Astrocyte of the cerebellum (primary cell): Measurements from ENCODE around the gene HDAC8.
"Not testable (repeated sequence)": the region's sequence is repeated elsewhere in the genome, so short reads cannot be mapped to it uniquely, and the experiment has no call there.

ENCODE experiments used
- DNase-seq: peaks from one replicate; pipeline ENCODE4 v3.0.0-alpha.2; 2011; ENCODE audit warnings: low read depth
- H3K4me3 ChIP-seq: 2 replicates; pipeline ENCODE4 v1.5.1; 2011; ENCODE audit warnings: mild to moderate bottlenecking, low read depth, low read length, moderate library complexity
- in situ Hi-C: cut with HindIII; loops from 2 replicates; pipeline ENCODE4 v1.10.0; 2017; ENCODE audit warnings: low sequenced_read_pairs
- TF ChIP-seq, protein P1 (sequence below): IDR thresholded peaks from 2 replicates; pipeline ENCODE4 v1.5.1; 2012; ENCODE audit warnings: low read length, low read depth, moderate library complexity, mild to moderate bottlenecking; ENCODE audit errors: missing control alignments

Gene HDAC8

DNA sequence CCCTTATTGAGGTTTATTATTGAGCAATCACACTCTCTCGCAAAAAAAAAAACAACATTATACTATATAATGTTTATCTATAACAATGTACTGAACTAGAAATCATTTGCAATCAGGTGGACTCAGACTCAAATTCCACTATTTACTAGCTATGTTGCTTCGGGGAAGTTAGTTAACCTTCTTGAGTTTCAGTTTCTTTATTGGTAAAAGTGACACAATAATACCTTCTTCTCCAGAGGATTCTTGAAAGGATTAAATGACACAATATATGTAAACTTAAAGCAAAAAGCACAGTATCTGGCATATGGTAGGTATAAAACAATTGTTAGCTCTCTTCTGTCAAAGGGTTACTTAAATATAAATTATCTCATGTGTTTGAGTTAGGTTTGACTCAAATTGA, 31.5 kb upstream of the HDAC8 start:
- in situ Hi-C loops: no loop called here
- TF ChIP-seq, protein P1, sequence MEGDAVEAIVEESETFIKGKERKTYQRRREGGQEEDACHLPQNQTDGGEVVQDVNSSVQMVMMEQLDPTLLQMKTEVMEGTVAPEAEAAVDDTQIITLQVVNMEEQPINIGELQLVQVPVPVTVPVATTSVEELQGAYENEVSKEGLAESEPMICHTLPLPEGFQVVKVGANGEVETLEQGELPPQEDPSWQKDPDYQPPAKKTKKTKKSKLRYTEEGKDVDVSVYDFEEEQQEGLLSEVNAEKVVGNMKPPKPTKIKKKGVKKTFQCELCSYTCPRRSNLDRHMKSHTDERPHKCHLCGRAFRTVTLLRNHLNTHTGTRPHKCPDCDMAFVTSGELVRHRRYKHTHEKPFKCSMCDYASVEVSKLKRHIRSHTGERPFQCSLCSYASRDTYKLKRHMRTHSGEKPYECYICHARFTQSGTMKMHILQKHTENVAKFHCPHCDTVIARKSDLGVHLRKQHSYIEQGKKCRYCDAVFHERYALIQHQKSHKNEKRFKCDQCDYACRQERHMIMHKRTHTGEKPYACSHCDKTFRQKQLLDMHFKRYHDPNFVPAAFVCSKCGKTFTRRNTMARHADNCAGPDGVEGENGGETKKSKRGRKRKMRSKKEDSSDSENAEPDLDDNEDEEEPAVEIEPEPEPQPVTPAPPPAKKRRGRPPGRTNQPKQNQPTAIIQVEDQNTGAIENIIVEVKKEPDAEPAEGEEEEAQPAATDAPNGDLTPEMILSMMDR: no peak
- H3K4me3 ChIP-seq: no peak overlapping the region
- no peak for DNase-seq

DNA sequence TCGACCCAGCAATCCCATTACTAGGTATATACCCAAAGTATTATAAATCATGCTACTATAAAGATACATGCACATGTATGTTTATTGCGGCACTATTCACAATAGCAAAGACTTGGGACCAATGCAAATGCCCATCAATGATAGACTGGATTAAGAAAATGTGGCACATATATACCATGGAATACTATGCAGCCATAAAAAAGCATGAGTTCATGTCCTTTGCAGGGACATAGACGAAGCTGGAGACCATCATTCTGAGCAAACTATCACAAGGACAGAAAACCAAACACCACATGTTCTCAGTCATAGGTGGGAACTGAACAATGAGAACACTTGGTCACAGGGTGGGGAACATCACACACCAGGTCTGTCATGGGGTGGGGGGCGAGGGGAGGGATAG, 18.4 kb upstream of the HDAC8 start:
- DNase-seq, H3K4me3 ChIP-seq, in situ Hi-C loops: not testable (repeated sequence)

DNA sequence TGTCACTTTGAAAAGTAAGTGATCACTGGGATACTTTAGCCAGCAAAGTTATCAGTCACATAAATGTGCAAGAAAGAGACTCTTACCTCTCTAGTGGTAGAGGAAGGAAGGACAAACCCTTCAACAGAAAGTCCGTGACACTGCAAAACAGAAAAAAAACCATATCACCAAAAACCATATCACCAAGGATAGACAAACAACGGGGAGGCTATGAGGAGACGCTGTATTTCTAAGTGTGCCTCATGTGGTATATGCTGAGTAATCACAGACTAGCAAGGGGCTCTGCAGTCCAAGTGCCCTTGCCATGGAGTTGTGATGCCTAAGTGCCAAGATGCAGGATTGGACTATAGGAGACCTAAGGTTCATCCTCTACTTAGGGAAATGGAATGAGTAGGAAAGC, 11.5 kb upstream of the HDAC8 start:
- TF ChIP-seq, protein P1: no peak
- H3K4me3 ChIP-seq: no peak overlapping the region
- DNase-seq: no peak
- in situ Hi-C loops: no loop called here

DNA sequence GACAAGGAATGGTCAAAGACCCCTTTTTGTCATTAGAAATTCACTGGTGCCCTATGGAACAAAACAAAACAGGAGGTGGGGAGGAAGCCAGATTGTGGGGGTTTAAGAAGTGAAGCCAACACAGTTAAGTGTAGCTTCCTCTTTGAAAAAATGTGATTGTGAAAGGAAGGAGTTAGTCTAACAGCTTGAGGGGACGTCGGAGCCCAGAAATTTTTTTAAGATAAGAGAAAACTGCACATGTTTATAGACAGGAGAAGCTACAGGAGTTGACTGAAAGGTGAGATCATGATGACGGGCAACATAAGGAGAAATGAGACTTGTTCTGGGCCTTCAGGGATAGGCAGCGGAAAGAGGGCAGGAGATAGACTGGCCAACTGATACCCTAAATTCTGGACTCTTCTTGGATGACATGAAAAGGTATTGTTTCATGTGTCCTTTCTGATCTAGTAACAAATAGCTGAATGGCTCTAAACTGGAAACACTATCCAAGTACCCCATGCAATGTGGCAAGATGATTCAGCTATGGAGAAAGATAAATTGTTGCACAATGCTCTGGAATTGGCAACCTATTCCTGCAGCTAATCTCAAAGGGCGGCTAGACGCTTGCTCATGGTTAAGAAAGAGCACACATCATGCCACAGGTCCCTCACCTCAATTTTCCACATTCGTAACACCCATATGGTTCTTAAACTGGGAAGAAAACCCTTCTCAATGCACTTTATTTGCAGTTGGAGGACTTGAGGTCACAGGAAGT, 3.7 kb upstream of the HDAC8 start:
- H3K4me3 ChIP-seq: no peak overlapping the region
- in situ Hi-C loops: no loop called here
- DNase-seq: no peak
- TF ChIP-seq, protein P1: no peak

DNA sequence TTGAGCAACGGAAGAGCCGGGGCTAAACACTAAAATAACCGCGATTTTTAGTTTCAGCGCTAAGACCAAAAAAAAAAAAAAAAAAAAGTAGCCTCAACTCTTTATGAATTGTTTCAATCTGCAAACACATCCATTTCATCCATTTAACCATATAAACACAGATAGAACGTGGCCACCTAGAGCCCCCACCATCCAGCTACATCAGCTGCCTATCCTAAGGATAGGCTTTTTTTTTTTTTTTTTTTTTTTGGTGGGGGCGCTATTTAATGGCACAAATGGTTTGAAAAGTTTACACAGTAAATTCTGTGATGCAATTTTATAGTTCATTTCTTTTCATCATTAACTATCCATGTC, 492 bp upstream of the HDAC8 start:
- TF ChIP-seq, protein P1: no peak
- DNase-seq: no peak
- H3K4me3 ChIP-seq: peak overlapping the region; percentile 63
- in situ Hi-C loops: no loop called here

DNA sequence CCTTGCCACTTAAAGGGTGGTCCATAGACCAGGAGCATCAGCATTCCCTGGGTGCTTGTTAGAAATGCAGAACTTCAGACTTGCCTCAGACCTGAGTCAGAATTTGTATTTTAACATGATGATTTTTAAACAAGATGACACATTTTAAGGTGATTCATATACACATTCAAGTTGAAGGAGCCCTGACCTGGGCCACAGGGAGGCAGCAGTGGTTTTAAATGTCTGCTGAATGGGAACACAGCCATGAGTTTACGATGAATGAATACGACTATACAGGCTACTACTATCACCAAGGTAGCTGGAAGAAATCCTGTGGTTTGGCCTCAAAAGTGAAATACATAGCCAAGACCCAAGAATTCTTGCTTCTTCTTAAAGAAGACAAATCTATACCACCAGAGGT, 2.9 kb downstream of the HDAC8 start:
- in situ Hi-C loops: no loop called here
- TF ChIP-seq, protein P1: peak; percentile 28
- H3K4me3 ChIP-seq: no peak overlapping the region
- DNase-seq: peak; percentile 85

DNA sequence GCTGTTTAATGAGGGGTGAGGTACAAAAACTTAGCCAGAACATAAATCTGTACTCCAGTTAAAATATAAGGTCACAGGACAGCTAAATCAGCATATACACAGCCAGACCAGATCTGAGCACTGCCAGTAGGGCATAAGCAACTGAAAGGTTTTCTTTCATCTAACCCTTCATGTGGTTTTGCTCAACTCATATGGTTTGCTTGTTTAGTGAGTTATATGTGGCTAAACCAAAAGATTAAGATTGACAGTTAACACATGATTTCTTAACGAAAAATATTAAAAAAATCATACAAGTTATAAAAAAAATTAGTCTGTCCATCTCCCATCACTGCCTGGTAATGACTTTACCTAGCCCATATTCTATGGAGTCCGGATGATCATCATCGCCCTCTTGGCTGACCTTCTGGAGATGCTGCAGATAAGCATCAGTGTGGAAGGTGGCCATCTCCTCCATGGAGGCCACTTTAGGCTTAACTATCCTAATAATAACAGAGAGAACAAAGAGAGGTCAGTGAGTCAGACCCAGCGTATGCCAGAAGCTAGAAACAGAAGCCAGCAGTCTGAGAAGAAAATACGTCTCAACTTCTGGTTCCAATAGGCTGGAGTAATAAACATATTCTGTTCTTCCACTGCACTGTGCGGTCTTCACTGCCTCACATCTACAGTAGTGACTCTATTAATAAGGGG, 4.1 kb downstream of the HDAC8 start:
- TF ChIP-seq, protein P1: no peak
- no peak overlapping the region for H3K4me3 ChIP-seq
- no peak for DNase-seq
- in situ Hi-C loops: no loop called here
